ENCODE measurements around the gene GAS2L2. TPM values are rescaled to one million over a fixed set of nuclear protein-coding genes. Genes with fewer than 3 reads are reported as not detected.
A peak's percentile ranks its signal among the peaks of the same experiment; 100 is the strongest.

GAS2L2 gene
- total RNA-seq, 1 donor from 2014 or later = not detected

DNA sequence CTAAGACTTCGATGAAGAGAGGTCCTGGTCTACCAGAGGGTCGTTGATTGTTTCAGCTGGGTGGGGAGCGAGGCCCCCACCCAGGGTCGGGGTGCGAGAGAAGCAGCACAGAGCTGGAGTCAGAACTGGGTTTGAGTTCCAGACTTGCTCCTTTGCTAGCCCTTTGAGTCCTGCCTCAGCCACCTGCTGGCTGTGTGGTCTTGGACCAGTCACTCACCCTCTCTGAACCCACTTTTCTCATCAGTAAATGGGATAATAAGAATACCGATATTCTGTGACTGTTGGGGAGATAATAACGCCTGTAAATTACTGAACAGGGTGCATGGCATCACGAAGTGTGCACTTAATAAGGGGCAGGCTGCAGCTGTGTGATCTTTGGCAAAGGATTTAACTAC lies 42.8 kb upstream of the GAS2L2 start:
- peak overlapping the region; percentile 65 for H3K4me3 ChIP-seq (ENCODE audit: low read depth, low read length)
- TF ChIP-seq CTCF (conservative IDR thresholded peaks at IDR 0.05; ENCODE audit: low read depth, low read length) = no peak
- no peak for DNase-seq (ENCODE audit: low read depth)

- no peak for DNase-seq (ENCODE audit: low read depth)
- H3K4me3 ChIP-seq (ENCODE audit: low read depth, low read length) = peak within 1 kb of the TSS; percentile 65
- no peak for TF ChIP-seq CTCF (conservative IDR thresholded peaks at IDR 0.05; ENCODE audit: low read depth, low read length)
Measured at GRCh38 chr17:35795007-35795870, 42.2 kb upstream of the GAS2L2 start, which contains the start of gene MMP28. Gene MMP28 (minus strand): TSS chr17:35795641. CDS start chr17:35795377, 264 bp downstream.

DNA sequence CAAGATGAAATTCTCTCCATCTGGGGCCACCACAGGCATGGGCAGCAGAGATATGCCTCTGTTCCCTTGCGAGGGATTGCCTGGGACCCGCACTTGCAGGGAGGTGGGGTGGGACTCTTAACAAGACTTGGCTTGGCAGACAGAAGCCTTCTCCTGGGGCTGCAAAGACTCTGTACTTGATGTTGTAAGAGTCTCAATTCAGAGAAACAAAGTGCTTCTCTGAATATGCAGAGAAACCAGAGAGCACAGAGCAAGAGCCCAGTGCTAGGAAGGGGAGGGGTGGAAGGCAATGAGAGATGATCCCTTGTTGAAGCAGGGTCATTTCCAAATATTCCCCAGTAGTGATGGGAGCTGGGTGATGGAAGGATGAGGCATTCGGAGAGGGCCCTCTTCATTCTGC lies 40.2 kb upstream of the GAS2L2 start:
- TF ChIP-seq CTCF (conservative IDR thresholded peaks at IDR 0.05; ENCODE audit: low read depth, low read length) = no peak
- H3K4me3 ChIP-seq (ENCODE audit: low read depth, low read length) = no peak overlapping the region
- no peak for DNase-seq (ENCODE audit: low read depth)

GRCh38 chr17:35791681-35792350 lies 38.8 kb upstream of the GAS2L2 start:
- TF ChIP-seq CTCF (conservative IDR thresholded peaks at IDR 0.05; ENCODE audit: low read depth, low read length) = no peak
- DNase-seq (ENCODE audit: low read depth) = no peak
- H3K4me3 ChIP-seq (ENCODE audit: low read depth, low read length) = no peak overlapping the region

GRCh38 chr17:35790841-35791240 lies 37.8 kb upstream of the GAS2L2 start:
- DNase-seq (ENCODE audit: low read depth) = no peak
- TF ChIP-seq CTCF (conservative IDR thresholded peaks at IDR 0.05; ENCODE audit: low read depth, low read length) = no peak
- H3K4me3 ChIP-seq (ENCODE audit: low read depth, low read length) = no peak overlapping the region

- no peak for TF ChIP-seq CTCF (conservative IDR thresholded peaks at IDR 0.05; ENCODE audit: low read depth, low read length)
- DNase-seq (ENCODE audit: low read depth) = peak; percentile 88
Measured at GRCh38 chr17:35788477-35789368, 35.7 kb upstream of the GAS2L2 start.

More at GRCh38 chr17:35788477-35789368, 35.7 kb upstream of the GAS2L2 start:
- H3K4me3 ChIP-seq (ENCODE audit: low read depth, low read length) = peak overlapping the region; percentile 26

All from epithelial cell of proximal tubule (primary cell).